GM21360 (cell line): Measurements from ENCODE around the gene FMO2.

Experiments
- ATAC-seq: cut with Tn5 transposase; IDR thresholded peaks from one replicate; pipeline ENCODE4 v1.9.1; 2021; ENCODE audit warnings: mild to moderate bottlenecking, moderate library complexity; ENCODE audit not compliant: unreplicated experiment

Gene FMO2, protein sequence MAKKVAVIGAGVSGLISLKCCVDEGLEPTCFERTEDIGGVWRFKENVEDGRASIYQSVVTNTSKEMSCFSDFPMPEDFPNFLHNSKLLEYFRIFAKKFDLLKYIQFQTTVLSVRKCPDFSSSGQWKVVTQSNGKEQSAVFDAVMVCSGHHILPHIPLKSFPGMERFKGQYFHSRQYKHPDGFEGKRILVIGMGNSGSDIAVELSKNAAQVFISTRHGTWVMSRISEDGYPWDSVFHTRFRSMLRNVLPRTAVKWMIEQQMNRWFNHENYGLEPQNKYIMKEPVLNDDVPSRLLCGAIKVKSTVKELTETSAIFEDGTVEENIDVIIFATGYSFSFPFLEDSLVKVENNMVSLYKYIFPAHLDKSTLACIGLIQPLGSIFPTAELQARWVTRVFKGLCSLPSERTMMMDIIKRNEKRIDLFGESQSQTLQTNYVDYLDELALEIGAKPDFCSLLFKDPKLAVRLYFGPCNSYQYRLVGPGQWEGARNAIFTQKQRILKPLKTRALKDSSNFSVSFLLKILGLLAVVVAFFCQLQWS

DNA sequence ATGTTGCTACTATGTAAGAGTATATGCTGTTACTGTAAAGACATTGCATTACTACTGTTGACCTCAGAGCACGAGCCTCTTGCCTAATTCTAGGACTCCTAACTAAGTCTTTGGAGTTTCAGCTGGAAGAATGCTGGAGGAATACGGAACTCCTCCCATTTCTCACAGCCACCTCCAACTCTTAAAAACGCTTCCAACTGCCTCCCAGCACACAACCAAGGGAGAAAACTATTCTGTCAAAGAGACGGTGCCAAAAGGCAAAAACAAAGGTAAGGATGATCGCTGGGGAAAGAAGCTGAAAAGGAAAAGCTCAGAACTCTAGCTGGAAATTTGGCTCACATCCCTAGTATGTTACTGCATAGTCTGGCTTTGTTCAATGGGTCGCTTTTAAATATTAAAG is at the start of gene FMO2:
TSS of gene FMO2 (plus strand) at position 210 of the 400 bp plus-strand sequence. CDS start 414 bp downstream, outside the sequence.
- ATAC-seq: no peak

DNA sequence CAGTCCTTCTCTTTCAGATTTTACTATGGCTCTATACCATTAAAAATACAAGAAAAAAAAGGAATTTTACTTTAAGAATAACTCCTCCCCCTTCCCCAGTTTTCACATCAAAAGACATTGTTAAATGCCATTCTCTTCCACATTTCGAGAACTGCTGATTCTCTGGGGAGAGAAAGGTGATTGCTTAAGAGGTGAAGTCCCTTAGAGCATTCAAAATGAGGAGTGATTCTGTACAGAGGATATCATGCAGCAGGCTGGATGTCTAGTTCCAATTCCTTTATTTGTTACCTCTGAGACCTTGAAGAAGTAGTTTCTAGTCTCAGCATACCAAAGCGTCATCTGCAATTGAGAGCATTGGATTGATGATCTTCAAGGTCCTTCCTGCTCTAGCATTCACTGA is 47.5 kb upstream of the FMO2 start:
- ATAC-seq: no peak

DNA sequence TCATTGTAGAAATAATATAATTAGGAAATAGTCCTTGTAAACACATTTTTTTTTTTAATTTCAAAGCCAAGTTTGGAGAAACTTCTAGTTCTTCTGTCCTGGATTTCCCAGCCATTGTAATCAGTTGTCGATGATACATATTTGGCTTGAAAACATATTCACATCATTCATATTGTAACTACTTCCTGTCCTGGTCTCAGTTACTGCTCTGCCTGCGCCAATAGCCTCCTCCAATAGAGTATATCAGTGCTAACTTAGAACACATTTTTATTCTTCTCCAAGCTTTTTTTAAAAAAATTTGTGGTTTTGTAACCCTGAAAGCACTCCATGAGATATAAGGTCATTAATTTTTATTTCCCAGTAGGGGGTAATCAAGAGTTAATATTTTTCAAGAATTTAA is 46.1 kb upstream of the FMO2 start:
- ATAC-seq: no peak

DNA sequence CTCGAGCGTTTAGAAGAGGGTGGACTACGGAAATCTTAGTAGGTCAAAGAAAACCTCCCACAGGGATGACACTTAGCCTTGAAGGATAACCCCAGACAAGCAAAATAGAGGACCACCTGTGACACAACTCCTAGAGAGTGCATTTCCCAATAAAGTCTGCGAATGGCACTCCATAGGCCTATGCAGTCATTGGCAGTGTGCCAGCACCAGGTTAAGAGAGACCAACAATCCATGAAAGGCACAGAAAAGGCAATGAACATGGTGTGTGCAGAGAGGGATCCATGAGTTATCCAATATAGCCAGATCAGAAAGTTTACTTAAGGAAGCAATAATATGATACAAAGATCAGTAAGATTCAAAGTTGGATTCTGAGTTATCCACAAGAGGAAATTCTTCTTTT is 45.2 kb upstream of the FMO2 start:
- ATAC-seq: no peak

DNA sequence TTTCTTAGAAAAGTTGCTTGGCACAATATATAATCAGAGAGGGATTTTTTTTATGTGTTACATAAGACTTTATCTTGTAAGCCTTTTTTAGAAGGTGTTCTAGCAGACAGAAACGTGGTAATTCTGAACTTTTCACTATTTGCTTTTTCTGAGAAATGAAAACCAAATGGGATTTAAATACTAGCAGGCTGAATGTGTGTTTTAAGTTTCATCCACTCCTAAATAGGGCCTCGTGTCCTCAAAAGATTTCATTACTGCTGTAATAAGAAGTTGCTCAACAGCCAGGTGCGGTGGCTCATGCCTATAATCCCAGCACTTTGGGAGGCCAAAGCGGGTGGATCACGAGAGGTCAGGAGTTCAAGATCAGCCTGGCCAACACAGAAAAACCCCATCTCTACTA is 44.7 kb upstream of the FMO2 start:
- no peak for ATAC-seq

DNA sequence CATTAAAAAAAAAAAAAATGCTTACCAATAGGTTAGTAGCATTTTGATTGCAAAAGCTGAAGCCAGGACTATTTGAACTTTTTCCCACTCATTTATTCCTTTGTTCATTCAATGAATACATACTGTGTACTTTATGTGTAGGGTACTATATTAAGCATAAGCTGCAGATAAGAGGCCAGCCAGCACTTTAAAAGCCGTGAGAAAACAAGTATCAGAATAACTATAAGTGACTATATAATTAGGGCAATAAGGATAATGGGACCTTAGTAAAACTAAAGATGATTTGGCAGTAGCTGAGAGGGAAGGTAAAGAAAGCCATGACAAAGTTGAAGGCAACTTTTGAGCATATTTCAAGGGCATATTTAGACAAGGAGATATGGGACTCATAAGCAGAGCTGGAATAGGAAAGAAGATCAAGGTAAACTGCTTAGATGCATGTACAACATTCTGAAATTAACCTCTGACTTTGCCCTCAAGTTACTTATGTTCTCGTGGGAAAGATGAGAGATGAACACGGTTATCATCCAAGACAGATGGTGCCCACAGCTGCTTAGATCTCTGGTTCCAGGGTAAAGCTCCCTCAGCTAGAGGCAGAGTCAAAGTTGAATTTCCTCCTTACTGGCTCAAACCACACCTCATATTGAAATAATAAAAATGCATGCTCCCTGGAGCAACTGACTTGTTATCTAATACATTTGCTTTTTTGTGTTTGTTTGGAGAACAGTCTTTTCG is 44.0 kb upstream of the FMO2 start:
- ATAC-seq: no peak

DNA sequence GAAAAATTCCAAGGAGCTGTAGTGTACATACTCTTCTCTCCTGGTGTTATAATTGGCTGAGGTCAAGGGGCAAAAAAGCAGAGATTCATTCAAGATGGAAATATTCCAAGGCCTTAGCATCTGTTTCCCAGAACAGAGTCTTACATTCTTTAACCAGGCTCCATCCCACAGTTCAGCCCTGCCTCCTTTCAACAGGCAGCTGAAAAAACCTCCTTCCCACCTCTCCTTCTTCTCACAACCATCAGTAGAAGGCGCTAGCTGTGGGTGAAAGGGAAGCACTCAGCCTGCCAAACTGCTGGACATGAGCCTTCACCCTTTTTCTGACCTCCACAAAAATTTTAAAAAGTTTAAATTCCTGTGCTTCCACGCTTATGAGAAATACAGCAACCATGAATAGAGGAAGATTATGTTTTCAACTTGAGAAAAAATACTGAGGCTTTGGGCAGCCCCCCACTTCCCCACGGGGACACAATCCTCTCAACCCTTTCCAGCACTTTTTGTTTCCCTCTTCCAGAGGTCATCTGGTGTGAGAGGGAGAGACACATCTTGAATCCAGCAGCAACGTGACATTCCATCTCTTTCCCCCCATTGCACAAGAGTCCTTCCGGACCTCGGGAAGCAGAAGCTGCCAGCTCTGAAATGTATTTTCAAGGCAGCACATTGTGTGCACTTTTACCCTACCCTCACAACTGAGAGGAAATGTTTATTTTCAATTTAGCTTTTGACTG is 43.2 kb upstream of the FMO2 start:
- ATAC-seq: no peak

DNA sequence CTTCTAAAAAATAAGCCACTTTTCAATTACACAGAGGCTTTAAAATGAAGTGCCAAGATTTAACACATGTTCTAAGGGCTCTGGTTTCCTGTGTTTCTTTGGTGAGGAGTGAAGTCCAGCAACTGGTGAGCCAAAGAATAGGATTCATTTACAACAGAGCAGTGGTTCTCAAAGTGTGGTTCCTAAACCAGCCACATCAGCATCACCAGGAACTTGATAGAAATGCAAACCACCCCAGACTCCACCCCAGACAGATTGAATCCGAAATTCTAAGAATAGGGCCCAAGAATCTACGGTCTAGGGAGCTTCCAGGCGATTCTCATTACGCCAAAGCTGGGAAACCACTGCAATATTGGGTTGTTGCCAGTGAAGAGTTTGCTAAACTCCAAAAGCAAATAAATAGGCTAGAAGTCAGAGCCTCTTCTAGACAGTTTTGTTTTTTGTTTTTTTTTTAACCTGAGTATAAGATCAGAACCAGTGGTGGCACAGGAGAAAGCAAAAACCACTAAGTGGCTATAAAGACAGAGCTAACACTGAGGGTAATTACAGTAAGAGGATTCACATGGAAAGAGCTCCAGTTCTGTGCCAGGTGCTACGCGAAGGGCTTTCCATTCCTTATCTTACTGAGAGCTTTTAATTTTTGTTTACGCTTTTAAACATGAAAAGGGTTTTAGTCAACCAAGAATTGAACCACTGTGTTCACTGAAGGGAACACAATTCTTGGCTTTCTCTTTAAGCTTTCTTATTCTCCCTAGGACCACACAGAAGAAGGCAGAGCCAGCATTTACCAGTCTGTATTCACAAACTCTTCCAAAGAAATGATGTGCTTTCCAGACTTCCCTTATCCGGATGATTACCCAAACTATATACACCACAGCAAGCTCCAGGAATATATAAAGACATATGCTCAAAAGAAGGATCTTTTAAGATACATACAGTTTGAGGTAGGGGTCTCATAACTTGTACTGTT is 42.4 kb upstream of the FMO2 start:
- no peak for ATAC-seq

DNA sequence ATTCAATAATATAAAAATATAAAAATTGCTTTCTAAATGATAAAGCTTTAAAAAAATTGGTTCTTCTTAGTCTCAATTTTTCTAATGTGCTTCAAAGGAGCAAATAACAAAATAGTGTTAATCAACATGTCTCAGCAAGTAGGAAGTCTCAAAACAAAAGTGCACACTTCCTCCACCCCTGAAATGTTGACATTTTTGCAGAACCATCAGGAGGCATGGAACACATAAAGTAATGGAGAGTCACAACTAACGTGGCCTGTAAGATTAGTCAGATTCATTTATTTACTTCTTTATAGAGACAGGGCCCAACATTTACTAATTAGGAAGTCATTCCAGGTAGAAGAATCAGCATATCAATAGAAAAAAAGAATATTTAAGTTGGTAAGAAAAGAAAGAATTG is 34.9 kb upstream of the FMO2 start:
- no peak for ATAC-seq

DNA sequence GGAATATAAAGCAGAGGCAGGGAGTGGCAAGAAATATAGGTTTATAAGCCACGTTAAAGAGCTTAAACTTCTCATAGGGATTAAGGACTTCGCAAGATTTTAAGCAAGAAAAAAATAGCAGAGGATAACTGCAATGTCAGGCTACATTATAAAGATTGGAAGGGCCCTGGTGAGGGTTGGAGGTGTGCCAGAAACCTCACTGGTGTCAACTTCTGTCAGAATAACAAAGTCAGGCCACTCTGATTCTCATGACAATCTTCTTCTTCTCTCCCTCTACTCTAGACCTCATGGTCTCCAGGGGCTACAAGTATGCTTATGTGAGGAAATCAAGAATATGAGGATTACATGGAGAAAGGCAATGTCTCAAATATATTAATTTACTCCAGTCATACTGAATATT is 32.6 kb upstream of the FMO2 start:
- ATAC-seq: no peak

DNA sequence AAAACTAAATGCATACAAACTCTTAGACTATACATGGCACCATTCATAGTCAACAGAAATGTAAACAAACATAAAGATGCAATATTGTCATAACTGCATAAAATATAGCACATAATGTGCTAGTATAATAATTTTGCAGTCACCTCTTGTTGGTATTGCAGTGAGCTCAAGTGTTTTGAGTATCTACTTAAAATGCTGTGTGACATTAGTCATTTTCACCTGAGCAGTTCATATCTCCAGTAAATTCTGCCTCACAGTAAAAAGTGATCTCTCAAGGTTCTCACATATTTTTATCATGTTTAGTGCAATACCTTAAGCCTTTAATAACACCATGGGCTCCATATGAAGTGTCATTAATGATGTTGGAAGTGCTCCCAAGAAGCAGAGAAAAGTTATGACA is 29.6 kb upstream of the FMO2 start:
- ATAC-seq: no peak

DNA sequence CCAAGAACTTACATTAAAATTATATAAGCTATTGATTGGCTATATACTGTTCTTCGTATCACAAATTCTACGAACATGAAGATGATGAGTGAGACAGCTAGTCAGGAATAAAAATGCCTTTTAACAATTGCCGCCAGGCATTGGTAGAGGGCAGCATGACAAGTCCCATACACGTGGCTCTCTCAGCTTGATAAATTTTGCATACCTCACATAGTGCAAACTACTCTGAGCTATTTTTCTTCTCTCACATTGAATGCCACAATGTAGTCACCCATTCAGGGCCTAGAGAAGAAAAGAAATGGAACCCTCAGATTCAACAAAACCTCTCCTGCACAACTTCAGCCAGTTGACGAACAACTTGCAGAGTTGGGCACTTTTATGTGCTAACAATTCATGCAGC is 27.0 kb upstream of the FMO2 start:
- ATAC-seq: no peak

DNA sequence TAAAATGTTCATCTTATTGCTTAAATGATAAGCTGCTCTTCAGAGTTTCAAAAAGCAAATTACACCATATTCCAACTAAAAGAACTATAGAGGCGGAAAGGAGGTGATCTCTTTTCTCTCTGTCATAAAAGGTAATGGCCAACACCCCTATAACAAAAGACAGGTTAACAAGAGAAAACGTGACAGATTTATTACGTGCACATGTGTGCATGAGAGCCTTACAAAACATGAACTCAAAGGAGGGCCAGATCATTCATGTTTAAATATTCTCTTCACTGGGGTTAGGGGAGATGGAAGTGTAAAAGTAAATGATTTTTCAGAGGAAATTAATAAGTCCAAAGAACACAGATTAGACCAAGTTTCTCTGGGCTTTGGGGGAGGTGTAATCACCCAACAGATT is 26.5 kb upstream of the FMO2 start:
- no peak for ATAC-seq

DNA sequence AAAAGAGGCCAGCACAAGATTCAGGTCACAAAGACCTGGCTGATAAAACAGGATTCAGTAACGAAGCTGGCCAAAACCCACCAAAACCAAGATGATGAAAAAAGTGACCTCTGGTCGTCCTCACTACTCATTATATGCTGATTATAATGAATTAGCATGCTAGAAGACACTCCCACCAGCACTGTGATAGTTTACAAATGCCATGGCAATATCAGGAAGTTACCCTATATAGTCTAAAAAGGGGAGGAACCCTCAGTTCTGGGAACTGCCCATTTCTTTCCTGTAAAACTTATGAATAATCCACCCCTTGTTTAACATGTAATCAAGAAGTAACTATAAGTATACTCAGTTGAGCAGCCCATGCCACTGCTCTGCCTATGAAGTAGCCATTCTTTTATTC is 26.0 kb upstream of the FMO2 start:
- ATAC-seq: no peak

DNA sequence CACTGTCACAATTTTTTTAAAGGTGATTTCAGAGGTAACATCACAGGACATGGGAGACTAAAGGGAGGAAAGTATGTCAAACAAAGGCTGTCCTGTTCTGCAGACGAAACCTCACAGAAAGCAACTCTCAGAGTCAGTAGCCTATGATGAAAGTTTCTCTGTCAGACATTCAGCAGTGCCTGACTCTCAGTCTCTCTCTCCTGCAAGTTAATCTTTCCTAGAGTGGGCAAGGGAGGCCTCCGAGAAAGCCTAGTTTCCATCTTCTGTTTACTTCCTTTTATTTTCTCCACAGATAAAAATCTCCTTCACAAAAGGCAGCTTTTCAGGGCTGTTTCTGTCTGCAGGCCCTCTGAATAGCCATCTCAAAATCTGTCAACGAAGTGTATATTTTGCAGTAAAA is 24.9 kb upstream of the FMO2 start:
- ATAC-seq: no peak

DNA sequence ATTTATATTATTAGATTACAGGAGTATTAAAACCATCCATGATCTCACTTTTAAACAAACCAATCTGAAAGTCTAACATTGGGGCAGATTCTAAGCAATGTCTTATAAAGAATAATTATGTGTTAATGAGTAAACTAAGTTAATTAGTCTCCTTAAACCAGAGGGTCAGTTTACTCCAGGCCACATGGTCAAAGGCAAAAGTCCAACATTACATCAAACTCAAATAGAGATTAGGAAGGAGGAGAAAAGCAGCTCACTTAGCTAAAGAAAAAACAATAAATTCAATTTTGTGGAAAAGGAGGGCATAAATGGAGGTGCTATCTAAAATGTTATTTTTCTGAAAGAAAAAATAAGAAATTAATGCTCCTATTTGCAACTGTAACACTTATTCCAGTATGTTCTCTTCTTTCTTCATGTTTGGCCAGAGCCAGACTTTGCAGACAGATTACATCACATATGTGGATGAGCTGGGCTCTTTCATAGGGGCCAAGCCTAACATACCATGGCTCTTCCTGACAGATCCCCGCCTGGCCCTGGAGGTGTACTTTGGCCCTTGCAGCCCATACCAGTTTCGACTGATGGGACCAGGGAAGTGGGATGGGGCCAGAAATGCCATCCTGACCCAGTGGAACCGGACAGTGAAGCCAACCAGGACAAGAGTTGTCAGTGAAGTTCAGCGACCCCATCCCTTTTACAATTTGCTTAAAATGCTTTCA is 24.3 kb upstream of the FMO2 start:
- ATAC-seq: no peak

DNA sequence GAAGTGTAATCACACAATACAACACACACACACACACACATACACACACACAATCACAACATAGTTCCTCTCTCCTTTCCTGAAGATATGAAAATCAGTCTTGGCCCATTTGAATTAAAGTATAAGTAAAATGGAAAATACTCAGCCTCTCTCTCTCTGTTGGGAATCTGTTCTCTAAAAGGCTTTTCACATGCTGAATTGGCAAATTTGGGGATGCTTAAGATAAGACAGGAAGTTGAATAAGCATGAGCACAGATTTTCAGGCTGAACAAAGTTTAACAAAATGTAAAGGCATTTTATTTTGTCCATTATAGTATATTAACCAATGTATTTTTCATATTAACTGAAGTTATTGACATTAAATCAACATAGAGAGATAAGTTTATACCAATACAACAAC is 23.7 kb upstream of the FMO2 start:
- no peak for ATAC-seq

DNA sequence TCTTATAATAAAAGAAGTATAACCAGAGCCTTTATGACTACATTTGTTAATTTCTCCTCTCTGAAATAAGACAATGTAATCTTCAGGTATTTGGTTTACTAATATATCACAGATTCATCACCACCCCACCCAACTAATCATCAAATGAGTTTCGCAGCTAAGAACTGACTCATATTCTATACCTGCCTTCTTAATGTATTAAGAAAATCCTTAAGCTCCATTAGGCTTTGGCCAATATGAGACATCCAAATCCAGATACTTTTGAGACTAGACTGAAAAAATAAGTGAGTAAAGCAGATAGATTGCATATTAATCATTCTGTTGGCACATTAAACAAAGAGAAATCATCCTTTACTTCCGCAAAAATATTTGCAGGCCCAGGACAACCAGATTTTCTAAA is 18.7 kb upstream of the FMO2 start:
- no peak for ATAC-seq

DNA sequence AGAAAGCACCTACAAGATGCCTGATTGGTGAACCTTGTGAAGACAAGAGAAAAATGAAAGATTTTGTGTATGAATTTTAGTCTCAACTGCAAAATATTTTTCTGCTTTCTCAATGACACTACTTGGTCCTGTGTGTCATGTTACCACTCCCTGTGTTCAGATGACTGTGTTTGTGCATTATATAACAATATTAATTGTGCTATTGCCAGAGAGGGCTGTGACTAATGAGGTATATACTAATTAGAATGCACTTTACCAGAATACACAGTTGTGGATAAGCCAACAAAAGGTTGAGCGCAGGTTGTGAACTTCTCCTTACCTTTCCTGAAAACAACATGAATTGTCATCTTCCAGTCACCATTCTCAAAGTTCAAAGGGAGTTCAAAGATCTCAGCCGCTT is 17.3 kb upstream of the FMO2 start:
- no peak for ATAC-seq

DNA sequence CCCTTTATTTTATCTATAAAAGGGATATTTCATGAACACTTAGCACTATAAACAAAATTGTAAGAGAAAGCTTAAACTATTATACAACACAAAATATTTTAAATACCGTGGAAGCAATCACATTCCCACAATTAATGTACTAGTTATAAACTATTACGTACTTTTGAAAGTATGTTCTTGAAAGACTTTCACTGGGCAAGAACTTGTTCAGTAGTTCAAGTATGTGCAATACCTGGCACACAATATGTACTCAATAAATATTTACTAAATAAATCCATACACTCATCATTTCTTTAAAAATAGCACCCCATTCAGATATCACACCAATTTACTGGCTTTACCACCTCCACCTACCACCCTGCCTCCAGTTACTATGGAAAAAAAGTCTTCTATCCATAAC is 12.6 kb upstream of the FMO2 start:
- no peak for ATAC-seq
